GM23338 (cell line): ENCODE measurements around the gene COL4A1. TPM values are rescaled to one million over a fixed set of nuclear protein-coding genes. Genes with fewer than 3 reads are reported as not detected.

Experiments
- ATAC-seq: fragments of 200-7000 bp; cut with Tn5 transposase; 3 replicates; pipeline ENCODE4 v1.9.1; 2020
- DNase-seq: peaks from one replicate; pipeline ENCODE4 v3.0.0-alpha.2; 2015; ENCODE audit warnings: low spot score
- H2AFZ ChIP-seq: fragments of 200-600 bp; sonication (generic); 2 replicates; pipeline ENCODE4 v1.8.0; 2016; ENCODE audit warnings: antibody characterized with exemption, mild to moderate bottlenecking, moderate library complexity
- H3F3A ChIP-seq: fragments of 200-600 bp; sonication (generic); replicated peaks from 2 replicates; pipeline ENCODE4 v1.8.0; 2017; ENCODE audit warnings: antibody characterized with exemption, mixed run types, low read depth
- H3K27ac ChIP-seq: fragments of 200-600 bp; sonication (generic); 2 replicates; pipeline ENCODE4 v1.6.1; 2016; ENCODE audit warnings: low read depth
- H3K27me3 ChIP-seq: fragments of 200-600 bp; sonication (generic); 2 replicates; pipeline ENCODE4 v1.8.0; 2016; ENCODE audit warnings: mild to moderate bottlenecking, mixed run types, moderate library complexity; ENCODE audit not compliant: insufficient read depth
- H3K36me3 ChIP-seq: fragments of 200-600 bp; sonication (generic); 2 replicates; pipeline ENCODE4 v1.8.0; 2016; ENCODE audit warnings: mild to moderate bottlenecking; ENCODE audit not compliant: insufficient read depth
- H3K4me1 ChIP-seq: fragments of 200-600 bp; sonication (generic); 2 replicates; pipeline ENCODE4 v1.8.0; 2016; ENCODE audit warnings: mild to moderate bottlenecking, moderate library complexity; ENCODE audit not compliant: insufficient read depth
- H3K4me2 ChIP-seq: fragments of 200-600 bp; sonication (generic); 2 replicates; pipeline ENCODE4 v1.7.1; 2017; ENCODE audit warnings: mixed run types
- H3K4me3 ChIP-seq: fragments of 200-600 bp; sonication (generic); 2 replicates; pipeline ENCODE4 v1.6.1; 2016; ENCODE audit warnings: mixed run types
- H3K79me2 ChIP-seq: fragments of 200-600 bp; sonication (generic); replicated peaks from 2 replicates; pipeline ENCODE4 v1.8.0; 2017; ENCODE audit warnings: mild to moderate bottlenecking; ENCODE audit not compliant: insufficient read depth
- H3K9me2 ChIP-seq: fragments of 200-600 bp; sonication (generic); 2 replicates; pipeline ENCODE4 v1.8.0; 2017; ENCODE audit not compliant: insufficient read depth
- H4K20me1 ChIP-seq: fragments of 200-600 bp; sonication (generic); replicated peaks from 2 replicates; pipeline ENCODE4 v1.8.0; 2017; ENCODE audit warnings: mild to moderate bottlenecking; ENCODE audit not compliant: insufficient read depth
- H3K27ac Mint-ChIP-seq: 2 replicates; pipeline ENCODE4 v1.8.0; 2020; ENCODE audit warnings: inconsistent platforms, mild to moderate bottlenecking, moderate library complexity, mixed read lengths
- H3K27me3 Mint-ChIP-seq: 3 replicates; pipeline ENCODE4 v1.8.0; 2022; ENCODE audit warnings: low read depth, mild to moderate bottlenecking, moderate library complexity, mixed read lengths, inconsistent platforms; ENCODE audit not compliant: insufficient read depth, poor library complexity
- H3K36me3 Mint-ChIP-seq: 3 replicates; pipeline ENCODE4 v1.8.0; 2021; ENCODE audit warnings: low read depth, mild to moderate bottlenecking, inconsistent platforms, moderate library complexity, mixed read lengths
- H3K4me1 Mint-ChIP-seq: 3 replicates; pipeline ENCODE4 v1.8.0; 2020; ENCODE audit warnings: mild to moderate bottlenecking, inconsistent platforms, mixed read lengths
- H3K4me3 Mint-ChIP-seq: 3 replicates; pipeline ENCODE4 v1.8.0; 2021; ENCODE audit warnings: moderate library complexity, mild to moderate bottlenecking, inconsistent platforms, mixed read lengths
- H3K9me3 Mint-ChIP-seq: 3 replicates; pipeline ENCODE4 v1.8.0; 2020; ENCODE audit warnings: moderate library complexity, mild to moderate bottlenecking, inconsistent platforms, mixed read lengths
- CREB1 ChIP-seq: fragments of 250-450 bp; sonication (Bioruptor Pico); IDR thresholded peaks from 2 replicates; pipeline ENCODE4 v1.5.0; 2020; ENCODE audit warnings: low read depth, mild to moderate bottlenecking, moderate library complexity
- EZH2 ChIP-seq: fragments of 200-600 bp; sonication (generic); IDR thresholded peaks from one replicate; pipeline ENCODE4 v1.8.0; 2017; ENCODE audit warnings: antibody characterized with exemption, mild to moderate bottlenecking, low read depth; ENCODE audit not compliant: unreplicated experiment
- EZH2phosphoT487 ChIP-seq: fragments of 200-600 bp; sonication (generic); IDR thresholded peaks from one replicate; pipeline ENCODE4 v1.8.1; 2018; ENCODE audit warnings: antibody characterized with exemption; ENCODE audit not compliant: unreplicated experiment
- JUNB ChIP-seq: IDR thresholded peaks from one replicate; pipeline ENCODE4 v1.6.1; 2016; ENCODE audit warnings: antibody characterized with exemption; ENCODE audit not compliant: unreplicated experiment
- NANOG ChIP-seq: IDR thresholded peaks from 2 replicates; pipeline ENCODE4 v1.6.1; 2016; ENCODE audit warnings: antibody characterized with exemption, borderline replicate concordance
- POLR2AphosphoS5 ChIP-seq: IDR thresholded peaks from 2 replicates; pipeline ENCODE4 v1.6.1; 2016; ENCODE audit warnings: antibody characterized with exemption, low read depth
- STAT1 ChIP-seq: IDR thresholded peaks from one replicate; pipeline ENCODE4 v1.6.1; 2016; ENCODE audit warnings: antibody characterized with exemption; ENCODE audit not compliant: unreplicated experiment
- ZNF114 ChIP-seq: fragments of 250-450 bp; sonication (Bioruptor Pico); IDR thresholded peaks from 2 replicates; pipeline ENCODE4 v1.5.0; 2020; ENCODE audit warnings: mild to moderate bottlenecking, moderate library complexity
- ZNF331 ChIP-seq: fragments of 250-450 bp; sonication (Bioruptor Pico); IDR thresholded peaks from 2 replicates; pipeline ENCODE4 v1.5.0; 2020; ENCODE audit warnings: low read depth, mild to moderate bottlenecking, moderate library complexity
- polyA plus RNA-seq: library from polyadenylated mRNA; unstranded; fragments of >200 nt; fragmentation: Nextera tagmentation; extraction: Ambion mirVana; gene quantifications from 2 replicates; pipeline ENCODE4 v1.2.1, GENCODE V29; 2016
- total RNA-seq: library from RNA; depleted of rRNA; stranded (reverse); fragments of >200 nt; shearing (Covaris generic); gene quantifications from 2 replicates; pipeline ENCODE4 v1.2.3, GENCODE V29; 2014
- TF ChIP-seq, protein P1 (sequence below): fragments of 250-450 bp; sonication (Bioruptor Pico); IDR thresholded peaks from 2 replicates; pipeline ENCODE4 v1.5.0; 2020; ENCODE audit warnings: mild to moderate bottlenecking, moderate library complexity
- TF ChIP-seq, protein P2 (sequence below): IDR thresholded peaks from one replicate; pipeline ENCODE4 v1.6.1; 2018; ENCODE audit warnings: antibody characterized with exemption; ENCODE audit not compliant: unreplicated experiment
- TF ChIP-seq, protein P3 (sequence below), 2 experiments: fragments of 200-600 bp in 1 of 2; sonication (generic) in 1 of 2; conservative IDR thresholded peaks; 2 replicates each; pipeline versions ENCODE4 v1.5.1 to v1.6.1; 2016 to 2017; ENCODE audit warnings: antibody characterized with exemption in 2 of 2, low read depth in 2 of 2, mild to moderate bottlenecking in 2 of 2, moderate library complexity in 1 of 2
- TF ChIP-seq, protein P4 (sequence below): IDR thresholded peaks from 2 replicates; pipeline ENCODE4 v1.6.1; 2016; ENCODE audit warnings: antibody characterized with exemption

Gene COL4A1
- total and polyA plus RNA-seq, 2 experiments from 2014 or later, result 39.1 to 110 TPM

- H2AFZ ChIP-seq, result no peak overlapping the region
- no peaks in the 10 kb centered on the region for H3K36me3 ChIP-seq
- no peak overlapping the region for H3K27ac ChIP-seq
Observed at GRCh38 chr13:110217811-110218210, 89.1 kb downstream of the COL4A1 start.

More at GRCh38 chr13:110217811-110218210, 89.1 kb downstream of the COL4A1 start:
- H3K4me3 ChIP-seq, result no peak overlapping the region
- peaks cover 11% of the 10 kb centered on the region; the same call in 2 of the 3 replicates for H3K4me1 Mint-ChIP-seq
- TF ChIP-seq ZNF331 (CRISPR knock-in tag) (no peak), NANOG (no peak), EZH2 (no peak), STAT1 (no peak), JUNB (no peak), EZH2phosphoT487 (no peak), POLR2AphosphoS5 (no peak), CREB1 (no peak), ZNF114 (no peak)
- TF ChIP-seq, protein P1, sequence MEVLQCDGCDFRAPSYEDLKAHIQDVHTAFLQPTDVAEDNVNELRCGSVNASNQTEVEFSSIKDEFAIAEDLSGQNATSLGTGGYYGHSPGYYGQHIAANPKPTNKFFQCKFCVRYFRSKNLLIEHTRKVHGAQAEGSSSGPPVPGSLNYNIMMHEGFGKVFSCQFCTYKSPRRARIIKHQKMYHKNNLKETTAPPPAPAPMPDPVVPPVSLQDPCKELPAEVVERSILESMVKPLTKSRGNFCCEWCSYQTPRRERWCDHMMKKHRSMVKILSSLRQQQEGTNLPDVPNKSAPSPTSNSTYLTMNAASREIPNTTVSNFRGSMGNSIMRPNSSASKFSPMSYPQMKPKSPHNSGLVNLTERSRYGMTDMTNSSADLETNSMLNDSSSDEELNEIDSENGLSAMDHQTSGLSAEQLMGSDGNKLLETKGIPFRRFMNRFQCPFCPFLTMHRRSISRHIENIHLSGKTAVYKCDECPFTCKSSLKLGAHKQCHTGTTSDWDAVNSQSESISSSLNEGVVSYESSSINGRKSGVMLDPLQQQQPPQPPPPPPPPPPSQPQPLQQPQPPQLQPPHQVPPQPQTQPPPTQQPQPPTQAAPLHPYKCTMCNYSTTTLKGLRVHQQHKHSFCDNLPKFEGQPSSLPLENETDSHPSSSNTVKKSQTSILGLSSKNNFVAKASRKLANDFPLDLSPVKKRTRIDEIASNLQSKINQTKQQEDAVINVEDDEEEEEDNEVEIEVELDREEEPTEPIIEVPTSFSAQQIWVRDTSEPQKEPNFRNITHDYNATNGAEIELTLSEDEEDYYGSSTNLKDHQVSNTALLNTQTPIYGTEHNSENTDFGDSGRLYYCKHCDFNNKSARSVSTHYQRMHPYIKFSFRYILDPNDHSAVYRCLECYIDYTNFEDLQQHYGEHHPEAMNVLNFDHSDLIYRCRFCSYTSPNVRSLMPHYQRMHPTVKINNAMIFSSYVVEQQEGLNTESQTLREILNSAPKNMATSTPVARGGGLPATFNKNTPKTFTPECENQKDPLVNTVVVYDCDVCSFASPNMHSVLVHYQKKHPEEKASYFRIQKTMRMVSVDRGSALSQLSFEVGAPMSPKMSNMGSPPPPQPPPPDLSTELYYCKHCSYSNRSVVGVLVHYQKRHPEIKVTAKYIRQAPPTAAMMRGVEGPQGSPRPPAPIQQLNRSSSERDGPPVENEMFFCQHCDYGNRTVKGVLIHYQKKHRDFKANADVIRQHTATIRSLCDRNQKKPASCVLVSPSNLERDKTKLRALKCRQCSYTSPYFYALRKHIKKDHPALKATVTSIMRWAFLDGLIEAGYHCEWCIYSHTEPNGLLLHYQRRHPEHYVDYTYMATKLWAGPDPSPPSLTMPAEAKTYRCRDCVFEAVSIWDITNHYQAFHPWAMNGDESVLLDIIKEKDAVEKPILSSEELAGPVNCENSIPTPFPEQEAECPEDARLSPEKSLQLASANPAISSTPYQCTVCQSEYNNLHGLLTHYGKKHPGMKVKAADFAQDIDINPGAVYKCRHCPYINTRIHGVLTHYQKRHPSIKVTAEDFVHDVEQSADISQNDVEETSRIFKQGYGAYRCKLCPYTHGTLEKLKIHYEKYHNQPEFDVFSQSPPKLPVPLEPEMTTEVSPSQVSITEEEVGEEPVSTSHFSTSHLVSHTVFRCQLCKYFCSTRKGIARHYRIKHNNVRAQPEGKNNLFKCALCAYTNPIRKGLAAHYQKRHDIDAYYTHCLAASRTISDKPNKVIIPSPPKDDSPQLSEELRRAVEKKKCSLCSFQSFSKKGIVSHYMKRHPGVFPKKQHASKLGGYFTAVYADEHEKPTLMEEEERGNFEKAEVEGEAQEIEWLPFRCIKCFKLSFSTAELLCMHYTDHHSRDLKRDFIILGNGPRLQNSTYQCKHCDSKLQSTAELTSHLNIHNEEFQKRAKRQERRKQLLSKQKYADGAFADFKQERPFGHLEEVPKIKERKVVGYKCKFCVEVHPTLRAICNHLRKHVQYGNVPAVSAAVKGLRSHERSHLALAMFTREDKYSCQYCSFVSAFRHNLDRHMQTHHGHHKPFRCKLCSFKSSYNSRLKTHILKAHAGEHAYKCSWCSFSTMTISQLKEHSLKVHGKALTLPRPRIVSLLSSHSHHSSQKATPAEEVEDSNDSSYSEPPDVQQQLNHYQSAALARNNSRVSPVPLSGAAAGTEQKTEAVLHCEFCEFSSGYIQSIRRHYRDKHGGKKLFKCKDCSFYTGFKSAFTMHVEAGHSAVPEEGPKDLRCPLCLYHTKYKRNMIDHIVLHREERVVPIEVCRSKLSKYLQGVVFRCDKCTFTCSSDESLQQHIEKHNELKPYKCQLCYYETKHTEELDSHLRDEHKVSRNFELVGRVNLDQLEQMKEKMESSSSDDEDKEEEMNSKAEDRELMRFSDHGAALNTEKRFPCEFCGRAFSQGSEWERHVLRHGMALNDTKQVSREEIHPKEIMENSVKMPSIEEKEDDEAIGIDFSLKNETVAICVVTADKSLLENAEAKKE (CRISPR knock-in tag), result no peak
- TF ChIP-seq, protein P2, sequence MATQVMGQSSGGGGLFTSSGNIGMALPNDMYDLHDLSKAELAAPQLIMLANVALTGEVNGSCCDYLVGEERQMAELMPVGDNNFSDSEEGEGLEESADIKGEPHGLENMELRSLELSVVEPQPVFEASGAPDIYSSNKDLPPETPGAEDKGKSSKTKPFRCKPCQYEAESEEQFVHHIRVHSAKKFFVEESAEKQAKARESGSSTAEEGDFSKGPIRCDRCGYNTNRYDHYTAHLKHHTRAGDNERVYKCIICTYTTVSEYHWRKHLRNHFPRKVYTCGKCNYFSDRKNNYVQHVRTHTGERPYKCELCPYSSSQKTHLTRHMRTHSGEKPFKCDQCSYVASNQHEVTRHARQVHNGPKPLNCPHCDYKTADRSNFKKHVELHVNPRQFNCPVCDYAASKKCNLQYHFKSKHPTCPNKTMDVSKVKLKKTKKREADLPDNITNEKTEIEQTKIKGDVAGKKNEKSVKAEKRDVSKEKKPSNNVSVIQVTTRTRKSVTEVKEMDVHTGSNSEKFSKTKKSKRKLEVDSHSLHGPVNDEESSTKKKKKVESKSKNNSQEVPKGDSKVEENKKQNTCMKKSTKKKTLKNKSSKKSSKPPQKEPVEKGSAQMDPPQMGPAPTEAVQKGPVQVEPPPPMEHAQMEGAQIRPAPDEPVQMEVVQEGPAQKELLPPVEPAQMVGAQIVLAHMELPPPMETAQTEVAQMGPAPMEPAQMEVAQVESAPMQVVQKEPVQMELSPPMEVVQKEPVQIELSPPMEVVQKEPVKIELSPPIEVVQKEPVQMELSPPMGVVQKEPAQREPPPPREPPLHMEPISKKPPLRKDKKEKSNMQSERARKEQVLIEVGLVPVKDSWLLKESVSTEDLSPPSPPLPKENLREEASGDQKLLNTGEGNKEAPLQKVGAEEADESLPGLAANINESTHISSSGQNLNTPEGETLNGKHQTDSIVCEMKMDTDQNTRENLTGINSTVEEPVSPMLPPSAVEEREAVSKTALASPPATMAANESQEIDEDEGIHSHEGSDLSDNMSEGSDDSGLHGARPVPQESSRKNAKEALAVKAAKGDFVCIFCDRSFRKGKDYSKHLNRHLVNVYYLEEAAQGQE, result no peak
- TF ChIP-seq, protein P3, sequence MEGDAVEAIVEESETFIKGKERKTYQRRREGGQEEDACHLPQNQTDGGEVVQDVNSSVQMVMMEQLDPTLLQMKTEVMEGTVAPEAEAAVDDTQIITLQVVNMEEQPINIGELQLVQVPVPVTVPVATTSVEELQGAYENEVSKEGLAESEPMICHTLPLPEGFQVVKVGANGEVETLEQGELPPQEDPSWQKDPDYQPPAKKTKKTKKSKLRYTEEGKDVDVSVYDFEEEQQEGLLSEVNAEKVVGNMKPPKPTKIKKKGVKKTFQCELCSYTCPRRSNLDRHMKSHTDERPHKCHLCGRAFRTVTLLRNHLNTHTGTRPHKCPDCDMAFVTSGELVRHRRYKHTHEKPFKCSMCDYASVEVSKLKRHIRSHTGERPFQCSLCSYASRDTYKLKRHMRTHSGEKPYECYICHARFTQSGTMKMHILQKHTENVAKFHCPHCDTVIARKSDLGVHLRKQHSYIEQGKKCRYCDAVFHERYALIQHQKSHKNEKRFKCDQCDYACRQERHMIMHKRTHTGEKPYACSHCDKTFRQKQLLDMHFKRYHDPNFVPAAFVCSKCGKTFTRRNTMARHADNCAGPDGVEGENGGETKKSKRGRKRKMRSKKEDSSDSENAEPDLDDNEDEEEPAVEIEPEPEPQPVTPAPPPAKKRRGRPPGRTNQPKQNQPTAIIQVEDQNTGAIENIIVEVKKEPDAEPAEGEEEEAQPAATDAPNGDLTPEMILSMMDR (conservative IDR thresholded peaks at IDR 0.05; ENCODE audit: low read depth in 2 of 2), result no peak
- TF ChIP-seq, protein P4, sequence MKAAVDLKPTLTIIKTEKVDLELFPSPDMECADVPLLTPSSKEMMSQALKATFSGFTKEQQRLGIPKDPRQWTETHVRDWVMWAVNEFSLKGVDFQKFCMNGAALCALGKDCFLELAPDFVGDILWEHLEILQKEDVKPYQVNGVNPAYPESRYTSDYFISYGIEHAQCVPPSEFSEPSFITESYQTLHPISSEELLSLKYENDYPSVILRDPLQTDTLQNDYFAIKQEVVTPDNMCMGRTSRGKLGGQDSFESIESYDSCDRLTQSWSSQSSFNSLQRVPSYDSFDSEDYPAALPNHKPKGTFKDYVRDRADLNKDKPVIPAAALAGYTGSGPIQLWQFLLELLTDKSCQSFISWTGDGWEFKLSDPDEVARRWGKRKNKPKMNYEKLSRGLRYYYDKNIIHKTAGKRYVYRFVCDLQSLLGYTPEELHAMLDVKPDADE, result no peak
- peaks cover 4% of the 10 kb centered on the region for H3K27me3 Mint-ChIP-seq
- DNase-seq (no peak), ATAC-seq (no peak)
- no peaks in the 10 kb centered on the region for H4K20me1 ChIP-seq
- no peak overlapping the region for H3K27ac Mint-ChIP-seq
- H3K27me3 ChIP-seq, result no peaks in the 10 kb centered on the region
- H3K36me3 Mint-ChIP-seq, result no peaks in the 10 kb centered on the region
- no peaks in the 10 kb centered on the region for H3F3A ChIP-seq
- no peak overlapping the region for H3K4me2 ChIP-seq
- H3K9me3 Mint-ChIP-seq, result no peaks in the 10 kb centered on the region
- no peak overlapping the region for H3K4me3 Mint-ChIP-seq
- H3K4me1 ChIP-seq, result 0 out of 2 replicates have a peak, but pooled peaks cover 4% of the 10 kb centered on the region
- no peaks in the 10 kb centered on the region; the same call in 1 of the 2 replicates for H3K79me2 ChIP-seq
- H3K9me2 ChIP-seq, result no peaks in the 10 kb centered on the region
